Effector CD8-positive, alpha-beta T cell (primary cell): ENCODE data around the gene VEGFB.

ENCODE experiments used
- DNase-seq: peaks from one replicate; lab custom pipeline; 2025; lab: John Stamatoyannopoulos, UW

VEGFB gene

DNA sequence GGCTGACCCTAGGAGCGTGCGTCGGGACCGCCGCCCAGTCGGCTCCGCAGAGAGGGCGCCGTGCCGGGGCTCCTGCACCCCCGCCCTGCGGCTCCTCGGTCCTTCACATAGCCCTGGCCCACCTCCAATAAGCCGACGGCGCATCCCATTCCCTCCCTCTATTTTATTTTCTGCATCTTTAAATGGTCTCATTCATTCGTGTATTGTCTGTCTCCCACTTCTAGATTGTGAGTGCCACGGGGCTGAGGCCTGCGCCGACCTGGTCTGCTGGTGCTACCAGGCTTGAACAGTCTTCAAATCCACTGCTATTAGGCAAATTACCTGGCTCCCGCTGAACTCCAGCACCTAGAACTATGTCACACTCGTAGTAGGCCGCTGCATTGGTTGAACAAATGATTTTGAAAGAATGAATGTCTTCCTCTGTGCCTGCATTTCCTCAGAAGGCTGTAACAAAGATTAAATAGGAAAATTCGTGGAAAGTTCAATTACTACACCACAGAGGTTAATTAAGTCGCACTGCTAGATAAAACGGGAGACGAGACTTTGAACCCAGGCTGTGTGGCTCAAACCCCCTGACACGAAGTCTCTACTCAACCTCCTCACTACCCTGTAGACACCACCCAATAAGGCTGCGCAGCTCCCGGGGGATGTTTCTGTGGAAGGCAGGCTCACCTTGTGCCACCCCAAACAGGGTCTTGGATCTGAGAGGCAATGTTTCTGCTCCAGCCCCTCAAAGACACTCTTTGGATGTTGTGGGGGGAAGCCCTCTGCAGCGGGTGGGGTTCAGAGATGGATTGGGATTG lies 13.5 kb downstream of the VEGFB start:
- DNase-seq = no peak

- no peak for DNase-seq
These were observed 14.2 kb downstream of the VEGFB start for GRCh38 chr11:64248578-64248977.

- DNase-seq = no peak
These were observed 14.7 kb downstream of the VEGFB start for GRCh38 chr11:64249038-64249437.

- DNase-seq = no peak
These were observed 15.4 kb downstream of the VEGFB start for GRCh38 chr11:64249563-64250414.

GRCh38 chr11:64250415-64251015 lies 16.1 kb downstream of the VEGFB start:
- DNase-seq = no peak

DNA sequence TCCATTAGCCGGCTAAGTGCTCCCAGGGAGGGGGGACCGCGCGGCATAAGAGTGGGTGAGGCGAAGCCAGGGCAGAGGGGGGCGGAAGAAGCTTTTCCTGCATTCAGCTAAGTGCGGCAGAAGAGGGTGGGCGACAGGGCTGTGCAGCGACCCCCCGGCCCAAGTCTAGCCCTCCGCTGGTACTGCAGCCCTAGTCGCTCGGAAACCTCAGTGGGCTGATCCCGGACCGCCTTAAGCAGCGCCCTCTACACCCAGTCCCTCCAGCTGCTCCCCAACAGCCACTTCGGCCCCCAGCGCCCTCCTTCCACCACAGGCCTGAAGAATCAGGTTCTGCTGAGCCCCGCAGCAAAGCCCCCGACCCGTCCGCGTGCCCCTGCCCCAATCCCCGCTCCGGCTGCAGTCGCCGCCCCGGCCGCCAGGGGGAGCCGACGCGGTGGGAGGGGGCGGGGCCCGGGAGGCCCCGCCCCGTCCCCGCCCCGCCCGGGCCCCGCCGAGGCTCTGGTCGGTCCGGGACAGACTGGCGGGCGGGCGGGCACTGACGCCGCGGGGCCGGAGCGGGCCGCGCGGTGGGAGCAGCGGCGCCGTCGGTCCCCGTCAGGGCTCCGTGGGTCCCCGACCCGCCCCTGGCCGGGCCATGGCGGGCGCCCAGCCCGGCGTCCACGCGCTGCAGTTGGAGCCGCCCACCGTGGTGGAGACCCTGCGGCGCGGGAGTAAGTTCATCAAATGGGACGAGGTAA lies 16.8 kb downstream of the VEGFB start, which contains the start of gene PLCB3:
Gene PLCB3 (plus strand): TSS at position 515 of the 737 bp plus-strand sequence. CDS start 120 bp downstream, at position 635.
- DNase-seq = peak; percentile 50

- no peak for DNase-seq
These were observed 17.3 kb downstream of the VEGFB start for GRCh38 chr11:64251753-64252002.

GRCh38 chr11:64252003-64252872 lies 17.9 kb downstream of the VEGFB start:
- peak; percentile 16 for DNase-seq

- DNase-seq = no peak
These were observed 18.7 kb downstream of the VEGFB start for GRCh38 chr11:64253043-64253442.

GRCh38 chr11:64253481-64253880 lies 19.1 kb downstream of the VEGFB start:
- DNase-seq = no peak

GRCh38 chr11:64254326-64254725 lies 19.9 kb downstream of the VEGFB start:
- DNase-seq = no peak

- DNase-seq = no peak
These were observed 21.0 kb downstream of the VEGFB start for GRCh38 chr11:64255135-64256128.

- no peak for DNase-seq
These were observed 21.9 kb downstream of the VEGFB start for GRCh38 chr11:64256300-64256699.

DNA sequence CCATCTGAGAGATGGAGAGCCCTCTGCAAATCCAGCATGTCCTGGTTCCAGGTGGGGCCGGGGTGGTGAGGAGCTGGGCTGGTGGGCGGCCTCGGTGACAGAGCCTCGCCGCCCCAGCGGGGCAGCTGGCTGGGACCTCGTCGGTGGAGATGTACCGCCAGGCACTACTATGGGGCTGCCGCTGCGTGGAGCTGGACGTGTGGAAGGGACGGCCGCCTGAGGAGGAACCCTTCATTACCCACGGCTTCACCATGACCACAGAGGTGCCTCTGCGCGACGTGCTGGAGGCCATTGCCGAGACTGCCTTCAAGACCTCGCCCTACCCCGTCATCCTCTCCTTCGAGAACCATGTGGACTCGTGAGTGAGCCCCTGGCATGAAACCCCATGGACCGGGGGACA lies 24.0 kb downstream of the VEGFB start:
- DNase-seq = no peak

- DNase-seq = no peak
These were observed 24.7 kb downstream of the VEGFB start for GRCh38 chr11:64258946-64259532.

DNA sequence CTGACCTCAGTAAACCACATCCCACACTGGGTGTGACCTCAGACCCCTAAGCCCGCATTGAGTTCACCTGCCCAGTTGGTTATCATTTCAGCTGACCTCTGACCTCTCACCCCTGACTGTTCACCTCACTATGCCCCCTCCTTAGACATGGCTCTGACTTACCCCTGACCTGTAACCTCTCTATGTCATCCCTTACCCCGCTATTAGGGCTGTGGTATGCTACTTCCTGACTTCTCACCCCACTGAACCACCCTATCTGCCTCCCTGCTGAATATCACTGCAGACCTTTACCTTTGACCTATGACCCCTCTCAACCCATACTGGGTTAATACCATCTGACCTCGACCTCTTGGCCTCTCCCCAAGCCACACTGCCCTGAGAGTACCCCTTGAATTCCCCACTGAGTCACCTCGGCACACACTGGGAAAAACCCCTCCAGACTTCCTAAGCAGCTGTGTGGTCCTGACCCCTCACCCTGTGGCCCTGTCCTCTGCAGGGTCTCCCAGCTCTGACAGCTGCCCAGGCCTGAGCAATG lies 25.2 kb downstream of the VEGFB start:
- DNase-seq = no peak

GRCh38 chr11:64260147-64260708 lies 25.8 kb downstream of the VEGFB start:
- no peak for DNase-seq

DNA sequence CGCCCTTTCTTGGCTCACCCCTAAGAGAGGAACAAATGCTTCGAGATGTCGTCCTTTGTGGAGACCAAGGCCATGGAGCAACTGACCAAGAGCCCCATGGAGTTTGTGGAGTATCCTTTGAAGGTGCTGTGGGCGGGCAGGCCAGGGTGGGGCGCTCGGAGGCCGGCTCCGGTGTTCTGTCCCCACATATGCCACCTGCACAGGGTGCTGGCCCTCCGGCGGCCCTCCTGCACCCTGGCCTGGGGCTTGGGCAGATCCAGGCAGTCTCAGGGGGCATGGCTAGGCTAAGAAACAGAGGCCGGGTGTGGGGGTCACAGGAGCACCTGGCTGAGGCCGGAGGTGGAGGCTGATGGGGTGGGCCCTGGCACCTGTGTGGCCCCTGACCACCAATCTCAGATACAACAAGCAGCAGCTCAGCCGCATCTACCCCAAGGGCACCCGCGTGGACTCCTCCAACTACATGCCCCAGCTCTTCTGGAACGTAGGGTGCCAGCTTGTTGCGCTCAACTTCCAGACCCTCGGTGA lies 27.2 kb downstream of the VEGFB start:
- DNase-seq = no peak
